LHCN-M2 (cell line): ENCODE measurements around the gene RALB. TPM values are rescaled to one million over a fixed set of nuclear protein-coding genes. Genes with fewer than 3 reads are reported as not detected.
A peak's percentile ranks its signal among the peaks of the same experiment; 100 is the strongest.
"Not testable (repeated sequence)": the region's sequence is repeated elsewhere in the genome, so short reads cannot be mapped to it uniquely, and the experiment has no call there.

ENCODE experiments used
- DNase-seq: peaks from one replicate; pipeline ENCODE4 v3.0.0-alpha.2; 2012; ENCODE audit warnings: low read depth
- total RNA-seq: library from RNA; depleted of rRNA; stranded (reverse); fragments of >200 nt; gene quantifications from 2 replicates; pipeline ENCODE4 v1.2.3, GENCODE V29; 2014

Gene RALB
- total RNA-seq, 1 experiment from 2014 or later = 69.9 TPM

GRCh38 chr2:120243211-120243610 is 9.4 kb upstream of the RALB start:
- DNase-seq = no peak

GRCh38 chr2:120243875-120244553 is 8.6 kb upstream of the RALB start:
- DNase-seq = no peak

GRCh38 chr2:120244656-120245519 is 7.8 kb upstream of the RALB start:
- DNase-seq = no peak

GRCh38 chr2:120245520-120246332 is 6.9 kb upstream of the RALB start:
- DNase-seq = no peak

GRCh38 chr2:120246546-120247300 is 5.9 kb upstream of the RALB start:
- peak; percentile 53 for DNase-seq

- DNase-seq = no peak
Observed at GRCh38 chr2:120247851-120248250, 4.8 kb upstream of the RALB start.

GRCh38 chr2:120250640-120251039 is 2.0 kb upstream of the RALB start:
- DNase-seq = no peak

- DNase-seq = no peak
Observed at GRCh38 chr2:120251078-120251477, 1.6 kb upstream of the RALB start.

- no peak for DNase-seq
Observed at GRCh38 chr2:120251880-120252224, 800 bp upstream of the RALB start.

- peak; percentile 79 for DNase-seq
Observed at GRCh38 chr2:120253021-120253882, 600 bp downstream of the RALB start.

GRCh38 chr2:120254178-120254577 is 1.5 kb downstream of the RALB start:
- DNase-seq = no peak

GRCh38 chr2:120255071-120255470 is 2.4 kb downstream of the RALB start:
- no peak for DNase-seq

- no peak for DNase-seq
Observed at GRCh38 chr2:120255986-120256650, 3.5 kb downstream of the RALB start.

GRCh38 chr2:120256651-120257000 is 4.0 kb downstream of the RALB start:
- DNase-seq = no peak

- DNase-seq = no peak
Observed at GRCh38 chr2:120257522-120257921, 4.9 kb downstream of the RALB start.

GRCh38 chr2:120258196-120258595 is 5.5 kb downstream of the RALB start:
- DNase-seq = no peak

GRCh38 chr2:120259939-120260338 is 7.3 kb downstream of the RALB start:
- not testable (repeated sequence) for DNase-seq

GRCh38 chr2:120260736-120261135 is 8.1 kb downstream of the RALB start:
- no peak for DNase-seq

GRCh38 chr2:120261387-120262006 is 8.8 kb downstream of the RALB start:
- DNase-seq = no peak

- DNase-seq = no peak
Observed at GRCh38 chr2:120262150-120262549, 9.5 kb downstream of the RALB start.
